ENCODE data around the gene PCYT2. TPM values are rescaled to one million over a fixed set of nuclear protein-coding genes. Genes with fewer than 3 reads are reported as not detected.

PCYT2 gene
- total RNA-seq, 1 experiment from 2014 or later, result 55.4 TPM

DNA sequence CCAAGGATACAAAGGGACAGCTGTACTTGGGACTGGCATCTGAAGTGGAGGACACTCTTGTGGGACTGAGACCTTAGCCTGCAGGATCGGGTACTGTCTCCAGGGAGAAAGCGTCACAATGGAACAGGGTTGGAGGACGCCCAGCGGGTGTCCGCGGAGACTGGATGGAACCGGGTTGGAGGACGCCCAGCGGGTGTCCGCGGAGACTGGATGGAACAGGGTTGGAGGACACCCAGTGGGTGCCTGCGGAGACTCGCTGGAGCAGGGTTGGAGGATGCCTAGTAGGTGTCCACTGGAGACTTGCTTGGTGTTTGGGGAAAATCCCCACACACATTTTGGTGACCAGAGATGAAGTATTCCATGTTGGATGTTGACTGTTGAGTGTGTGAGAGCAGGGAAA, 36.0 kb upstream of the PCYT2 start, which contains the start of gene MYADML2:
Gene MYADML2, minus strand, starts transcription at position 45 of the 400 bp plus-strand sequence. CDS start 5,492 bp downstream, outside the sequence.
- ChIA-PET CTCF (no interaction called here), POLR2A (ENCODE audit: low non-redundant PET) (interaction anchor here (0.7 kb wide), 1 partner anchor 9 kb away, joined by 3 read pairs; no protein-coding TSS in a partner anchor)

DNA sequence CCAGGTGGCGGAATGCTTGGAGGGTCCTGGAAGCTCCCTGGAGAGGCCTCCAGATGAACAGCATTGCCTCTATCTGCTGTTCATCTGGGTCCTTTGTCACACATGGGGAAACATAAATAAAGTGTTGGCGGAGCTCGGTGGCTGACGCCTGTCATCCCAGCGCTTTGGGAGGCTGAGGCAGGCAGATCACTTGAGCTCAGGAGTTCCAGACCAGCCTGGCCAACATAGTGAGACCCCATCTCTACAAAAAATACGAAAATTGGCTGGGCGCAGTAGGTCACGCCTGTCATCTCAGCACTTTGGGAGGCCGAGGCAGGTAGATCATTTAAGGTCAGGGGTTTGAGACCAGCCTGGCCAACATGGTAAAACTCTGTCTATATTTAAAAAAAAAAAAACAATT, 33.7 kb upstream of the PCYT2 start:
- POLR2A ChIA-PET (ENCODE audit: low non-redundant PET), result no interaction called here
- no peak for DNase-seq (ENCODE audit: low spot score)
- Histone ChIP-seq H3K4me3 (ENCODE audit: low read depth, low read length, poor library complexity, severe bottlenecking) (no peak overlapping the region), H3K27ac (ENCODE audit: low read depth, low read length, poor library complexity, severe bottlenecking) (no peak overlapping the region), H3K9me3 (ENCODE audit: low read depth, low read length, poor library complexity, severe bottlenecking) (no peaks in the 10 kb centered on the region), H3K27me3 (replicated peaks; ENCODE audit: insufficient read depth, low read depth, low read length, poor library complexity) (no peaks in the 10 kb centered on the region), H3K4me1 (ENCODE audit: insufficient read depth, low read length, poor library complexity, severe bottlenecking) (no peaks in the 10 kb centered on the region), H3K36me3 (ENCODE audit: insufficient read depth, low read length, poor library complexity, severe bottlenecking) (no peaks in the 10 kb centered on the region)
- TF ChIP-seq, protein P1, sequence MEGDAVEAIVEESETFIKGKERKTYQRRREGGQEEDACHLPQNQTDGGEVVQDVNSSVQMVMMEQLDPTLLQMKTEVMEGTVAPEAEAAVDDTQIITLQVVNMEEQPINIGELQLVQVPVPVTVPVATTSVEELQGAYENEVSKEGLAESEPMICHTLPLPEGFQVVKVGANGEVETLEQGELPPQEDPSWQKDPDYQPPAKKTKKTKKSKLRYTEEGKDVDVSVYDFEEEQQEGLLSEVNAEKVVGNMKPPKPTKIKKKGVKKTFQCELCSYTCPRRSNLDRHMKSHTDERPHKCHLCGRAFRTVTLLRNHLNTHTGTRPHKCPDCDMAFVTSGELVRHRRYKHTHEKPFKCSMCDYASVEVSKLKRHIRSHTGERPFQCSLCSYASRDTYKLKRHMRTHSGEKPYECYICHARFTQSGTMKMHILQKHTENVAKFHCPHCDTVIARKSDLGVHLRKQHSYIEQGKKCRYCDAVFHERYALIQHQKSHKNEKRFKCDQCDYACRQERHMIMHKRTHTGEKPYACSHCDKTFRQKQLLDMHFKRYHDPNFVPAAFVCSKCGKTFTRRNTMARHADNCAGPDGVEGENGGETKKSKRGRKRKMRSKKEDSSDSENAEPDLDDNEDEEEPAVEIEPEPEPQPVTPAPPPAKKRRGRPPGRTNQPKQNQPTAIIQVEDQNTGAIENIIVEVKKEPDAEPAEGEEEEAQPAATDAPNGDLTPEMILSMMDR (conservative IDR thresholded peaks at IDR 0.05; ENCODE audit: low read depth, low read length), result no peak
- no peak for TF ChIP-seq EZH2 (IDR thresholded peaks at IDR 0.05; ENCODE audit: borderline replicate concordance, low read depth, low read length, poor library complexity, severe bottlenecking)
- intact Hi-C loops (cut with micrococcal nuclease; ENCODE audit: unreplicated experiment), result no loop called here
- BruUV-seq (replicated peaks), result no TSS peak
- CTCF ChIA-PET, result no interaction called here

More for the DNA sequence above, 36.0 kb upstream of the PCYT2 start, which contains the start of gene MYADML2:
- TF ChIP-seq EZH2 (IDR thresholded peaks at IDR 0.05; ENCODE audit: borderline replicate concordance, low read depth, low read length, poor library complexity, severe bottlenecking), result no peak
- TF ChIP-seq, protein P1 (conservative IDR thresholded peaks at IDR 0.05; ENCODE audit: low read depth, low read length), result no peak
- Histone ChIP-seq H3K27me3 (replicated peaks; ENCODE audit: insufficient read depth, low read depth, low read length, poor library complexity) (no peaks in the 10 kb centered on the region), H3K27ac (ENCODE audit: low read depth, low read length, poor library complexity, severe bottlenecking) (no peak within 1 kb of the TSS), H3K9me3 (ENCODE audit: low read depth, low read length, poor library complexity, severe bottlenecking) (no peaks in the 10 kb centered on the region), H3K36me3 (ENCODE audit: insufficient read depth, low read length, poor library complexity, severe bottlenecking) (no peaks in the 10 kb centered on the region), H3K4me3 (ENCODE audit: low read depth, low read length, poor library complexity, severe bottlenecking) (no peak within 1 kb of the TSS), H3K4me1 (ENCODE audit: insufficient read depth, low read length, poor library complexity, severe bottlenecking) (no peaks in the 10 kb centered on the region)
- intact Hi-C loops (cut with micrococcal nuclease; ENCODE audit: unreplicated experiment), result no loop called here
- DNase-seq (ENCODE audit: low spot score), result no peak
- BruUV-seq (replicated peaks), result no TSS peak

DNA sequence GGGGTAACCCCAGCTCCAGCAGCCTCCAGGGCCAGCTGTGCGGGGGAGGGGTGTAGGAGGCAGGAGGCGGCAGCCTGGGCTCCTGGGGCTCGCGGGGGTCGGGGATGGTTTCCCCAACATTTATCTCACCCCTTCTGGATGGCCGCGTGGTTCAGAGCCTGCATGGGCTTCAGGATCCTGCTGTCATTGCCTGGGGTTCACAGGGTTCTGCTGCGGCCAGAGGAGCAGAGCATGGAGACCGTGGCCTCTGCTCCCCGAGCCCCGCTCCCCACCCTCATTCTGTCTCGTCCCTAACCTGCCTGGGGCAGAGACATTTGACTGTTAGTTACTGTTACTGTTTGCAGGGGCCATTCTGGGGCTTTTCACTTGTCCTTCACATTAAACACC, 31.0 kb upstream of the PCYT2 start:
- H3K36me3 ChIP-seq (ENCODE audit: insufficient read depth, low read length, poor library complexity, severe bottlenecking), result no peaks in the 10 kb centered on the region
- CTCF ChIA-PET, result no interaction called here
- H3K4me1 ChIP-seq (ENCODE audit: insufficient read depth, low read length, poor library complexity, severe bottlenecking), result peaks cover 4% of the 10 kb centered on the region
- TF ChIP-seq, protein P1 (conservative IDR thresholded peaks at IDR 0.05; ENCODE audit: low read depth, low read length), result no peak
- no peak for TF ChIP-seq EZH2 (IDR thresholded peaks at IDR 0.05; ENCODE audit: borderline replicate concordance, low read depth, low read length, poor library complexity, severe bottlenecking)
- no peak overlapping the region for H3K4me3 ChIP-seq (ENCODE audit: low read depth, low read length, poor library complexity, severe bottlenecking)
- no peaks in the 10 kb centered on the region for H3K27me3 ChIP-seq (replicated peaks; ENCODE audit: insufficient read depth, low read depth, low read length, poor library complexity)
- no TSS peak for BruUV-seq (replicated peaks)
- no peak for DNase-seq (ENCODE audit: low spot score)
- H3K27ac ChIP-seq (ENCODE audit: low read depth, low read length, poor library complexity, severe bottlenecking), result no peak overlapping the region
- intact Hi-C loops (cut with micrococcal nuclease; ENCODE audit: unreplicated experiment), result no loop called here
- POLR2A ChIA-PET (ENCODE audit: low non-redundant PET), result no interaction called here
- no peaks in the 10 kb centered on the region for H3K9me3 ChIP-seq (ENCODE audit: low read depth, low read length, poor library complexity, severe bottlenecking)
